Measurements from ENCODE around the gene CDCA8.

The CDCA8 gene

GRCh38 chr1:37718181-37718900, 26.0 kb downstream of the CDCA8 start:
- DNase-seq (ENCODE audit: low read depth, low spot score), result no peak
- no peak overlapping the region for H3K4me3 ChIP-seq (ENCODE audit: low read depth, low read length)
- in situ Hi-C loops (cut with HindIII; ENCODE audit: low sequenced_read_pairs), result no loop called here
- TF ChIP-seq, protein P1, sequence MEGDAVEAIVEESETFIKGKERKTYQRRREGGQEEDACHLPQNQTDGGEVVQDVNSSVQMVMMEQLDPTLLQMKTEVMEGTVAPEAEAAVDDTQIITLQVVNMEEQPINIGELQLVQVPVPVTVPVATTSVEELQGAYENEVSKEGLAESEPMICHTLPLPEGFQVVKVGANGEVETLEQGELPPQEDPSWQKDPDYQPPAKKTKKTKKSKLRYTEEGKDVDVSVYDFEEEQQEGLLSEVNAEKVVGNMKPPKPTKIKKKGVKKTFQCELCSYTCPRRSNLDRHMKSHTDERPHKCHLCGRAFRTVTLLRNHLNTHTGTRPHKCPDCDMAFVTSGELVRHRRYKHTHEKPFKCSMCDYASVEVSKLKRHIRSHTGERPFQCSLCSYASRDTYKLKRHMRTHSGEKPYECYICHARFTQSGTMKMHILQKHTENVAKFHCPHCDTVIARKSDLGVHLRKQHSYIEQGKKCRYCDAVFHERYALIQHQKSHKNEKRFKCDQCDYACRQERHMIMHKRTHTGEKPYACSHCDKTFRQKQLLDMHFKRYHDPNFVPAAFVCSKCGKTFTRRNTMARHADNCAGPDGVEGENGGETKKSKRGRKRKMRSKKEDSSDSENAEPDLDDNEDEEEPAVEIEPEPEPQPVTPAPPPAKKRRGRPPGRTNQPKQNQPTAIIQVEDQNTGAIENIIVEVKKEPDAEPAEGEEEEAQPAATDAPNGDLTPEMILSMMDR (IDR thresholded peaks at IDR 0.05; ENCODE audit: low read depth, low read length), result no peak

DNA sequence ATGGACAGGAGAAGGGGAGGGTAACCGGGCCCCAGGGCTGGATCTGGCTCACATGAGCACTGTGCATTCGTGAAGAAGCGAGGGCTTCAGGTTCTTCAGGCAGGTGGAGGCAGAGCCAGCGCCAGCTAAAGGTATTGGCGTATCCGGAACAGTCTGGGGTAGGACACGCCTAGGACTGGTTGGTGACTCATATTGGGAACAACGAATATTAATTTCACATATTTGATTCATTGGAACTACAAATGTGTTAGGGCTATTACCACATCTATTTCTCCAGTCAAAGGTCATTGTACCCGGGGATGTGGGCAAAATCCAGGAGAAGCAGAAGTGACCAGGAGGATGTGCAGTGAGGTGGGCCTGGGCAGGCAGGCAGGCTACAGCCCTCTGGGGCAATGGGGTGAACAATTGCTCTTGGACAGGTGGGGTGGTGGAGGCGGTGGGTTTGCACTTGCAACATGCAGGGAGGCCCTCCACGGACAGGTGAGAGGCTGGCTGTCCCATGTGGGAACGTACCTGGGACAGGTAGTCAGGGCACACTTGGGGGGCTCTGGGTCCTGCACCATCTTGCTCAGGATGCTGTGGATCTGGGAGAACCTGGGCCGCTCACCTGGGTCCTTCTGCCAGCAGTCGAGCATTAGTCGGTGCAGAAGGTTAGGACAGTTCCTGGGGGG, 26.7 kb downstream of the CDCA8 start:
- no peak for DNase-seq (ENCODE audit: low read depth, low spot score)
- no peak overlapping the region for H3K4me3 ChIP-seq (ENCODE audit: low read depth, low read length)
- in situ Hi-C loops (cut with HindIII; ENCODE audit: low sequenced_read_pairs), result no loop called here
- TF ChIP-seq, protein P1 (IDR thresholded peaks at IDR 0.05; ENCODE audit: low read depth, low read length), result no peak

DNA sequence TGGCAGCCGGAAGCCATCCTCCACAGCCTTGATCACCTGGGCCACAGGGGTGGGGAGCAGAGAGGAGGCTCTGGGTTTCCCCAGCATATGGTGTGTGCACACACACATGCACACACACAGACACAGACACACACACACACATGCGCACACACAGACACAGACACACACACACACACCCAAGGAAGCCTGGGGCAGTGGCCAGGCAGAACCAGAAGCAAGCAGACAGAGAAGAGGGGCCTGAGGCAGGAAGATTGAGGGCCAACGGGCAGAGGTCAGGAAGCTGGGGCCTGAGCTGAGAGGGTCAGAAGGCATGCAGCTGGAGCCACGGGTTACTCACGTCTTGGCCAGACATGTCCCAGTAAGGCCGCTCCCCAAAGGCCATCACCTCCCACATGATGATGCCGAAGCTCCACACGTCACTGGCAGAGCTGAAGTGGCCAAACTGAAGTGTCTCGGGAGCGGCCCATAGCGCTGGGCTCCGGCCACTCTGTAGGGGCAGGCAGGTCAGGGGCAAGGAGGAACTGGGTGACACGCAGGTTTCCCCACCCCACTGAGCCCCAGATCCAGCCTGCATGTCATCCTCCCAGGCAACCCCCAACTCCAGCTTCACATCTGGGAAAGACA, 27.4 kb downstream of the CDCA8 start:
- no peak overlapping the region for H3K4me3 ChIP-seq (ENCODE audit: low read depth, low read length)
- no peak for DNase-seq (ENCODE audit: low read depth, low spot score)
- TF ChIP-seq, protein P1 (IDR thresholded peaks at IDR 0.05; ENCODE audit: low read depth, low read length), result no peak
- in situ Hi-C loops (cut with HindIII; ENCODE audit: low sequenced_read_pairs), result no loop called here

DNA sequence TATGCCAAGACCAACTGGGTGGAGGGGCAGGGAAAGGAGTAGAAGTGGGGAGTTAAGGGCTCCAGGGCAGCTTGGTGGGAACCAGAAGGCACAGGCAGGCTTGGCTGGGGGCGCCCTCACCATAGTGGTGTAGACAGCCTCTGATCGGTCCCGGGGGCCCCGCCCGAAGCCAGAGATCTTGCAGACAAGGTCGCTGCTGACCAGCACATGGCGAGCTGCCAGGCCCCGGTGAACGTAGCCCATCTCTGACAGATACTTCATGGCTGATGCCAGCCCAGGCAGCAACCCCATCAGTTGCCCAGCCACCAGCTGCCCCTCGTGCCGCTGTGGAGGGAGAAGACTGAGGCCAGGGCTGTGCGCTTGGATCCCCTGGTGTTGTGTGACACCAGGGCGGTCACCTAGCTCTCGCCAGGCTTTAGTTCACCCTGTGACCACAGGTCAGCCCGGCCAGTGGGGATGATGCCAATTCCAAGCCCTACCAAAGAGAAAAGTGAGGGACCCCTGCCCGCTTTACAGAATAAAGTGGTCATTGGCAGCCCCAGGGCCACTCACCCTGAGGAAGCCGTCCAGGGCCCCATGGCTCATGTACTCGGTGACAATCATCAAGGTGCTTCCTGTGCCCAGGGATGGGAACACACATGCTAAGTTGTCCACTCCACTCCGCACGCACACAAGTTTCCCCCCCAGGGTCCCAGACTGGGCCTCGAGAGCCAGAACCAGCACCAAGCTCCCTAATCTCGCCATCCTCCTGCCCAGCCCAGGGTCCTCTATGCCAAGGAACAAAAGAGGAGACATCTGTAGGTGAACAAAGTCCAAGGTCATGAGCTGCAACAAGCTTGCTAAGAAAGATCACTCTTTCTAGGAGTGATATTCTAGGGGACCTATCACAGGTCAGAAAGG, 28.2 kb downstream of the CDCA8 start:
- in situ Hi-C loops (cut with HindIII; ENCODE audit: low sequenced_read_pairs), result no loop called here
- no peak for DNase-seq (ENCODE audit: low read depth, low spot score)
- TF ChIP-seq, protein P1 (IDR thresholded peaks at IDR 0.05; ENCODE audit: low read depth, low read length), result no peak
- H3K4me3 ChIP-seq (ENCODE audit: low read depth, low read length), result no peak overlapping the region

- TF ChIP-seq, protein P1 (IDR thresholded peaks at IDR 0.05; ENCODE audit: low read depth, low read length), result no peak
- no peak for DNase-seq (ENCODE audit: low read depth, low spot score)
- in situ Hi-C loops (cut with HindIII; ENCODE audit: low sequenced_read_pairs), result no loop called here
- H3K4me3 ChIP-seq (ENCODE audit: low read depth, low read length), result no peak overlapping the region
These were observed 29.2 kb downstream of the CDCA8 start for GRCh38 chr1:37721565-37721964.
